ENCODE measurements around the gene NUP93.
A peak's percentile ranks its signal among the peaks of the same experiment; 100 is the strongest.

The NUP93 gene

DNA sequence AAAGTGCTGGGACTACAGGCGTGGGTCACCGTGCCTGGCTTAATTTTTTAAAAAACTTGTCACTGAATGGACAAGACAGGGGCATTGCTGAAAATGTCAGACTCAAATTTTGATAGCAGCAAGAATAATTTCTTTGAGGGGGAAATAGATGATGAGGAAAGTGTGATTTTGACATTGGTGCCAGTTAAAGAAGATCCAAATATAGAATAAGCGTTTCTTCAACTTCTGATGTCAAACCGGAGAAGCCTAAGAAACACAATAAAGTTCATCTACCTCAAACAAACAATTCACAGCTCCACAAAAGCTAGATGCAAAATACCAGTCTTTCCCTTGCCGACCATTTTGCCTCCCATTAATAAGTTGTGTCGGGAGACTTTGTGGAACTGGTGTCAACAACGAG lies 43.2 kb upstream of the NUP93 start:
- Histone ChIP-seq H3K9me3 (ENCODE audit: insufficient read depth, low read depth, low read length) (no peaks in the 10 kb centered on the region), H3K4me3 (ENCODE audit: low read length, poor library complexity, severe bottlenecking) (no peak overlapping the region), H3K79me2 (ENCODE audit: insufficient read depth, low read length) (peaks cover 5% of the 10 kb centered on the region; the same call in 1 of the 2 replicates), H4K20me1 (ENCODE audit: insufficient read depth, low read length, poor library complexity, severe bottlenecking) (no peaks in the 10 kb centered on the region), H3K36me3 (ENCODE audit: insufficient read depth, low read length) (no peaks in the 10 kb centered on the region), H3K4me1 (ENCODE audit: insufficient read depth, low read length, poor library complexity, severe bottlenecking) (peaks cover 10% of the 10 kb centered on the region), H2AFZ (ENCODE audit: low read length) (no peak overlapping the region), H3K4me2 (ENCODE audit: low read depth, low read length, poor library complexity, severe bottlenecking) (no peak overlapping the region), H3K27me3 (ENCODE audit: insufficient read depth, low read length, poor library complexity, severe bottlenecking) (no peaks in the 10 kb centered on the region), H3K9ac (ENCODE audit: low read depth, low read length, poor library complexity, severe bottlenecking) (no peak overlapping the region), H3K9me2 (replicated peaks; ENCODE audit: low read depth, low read length) (no peaks in the 10 kb centered on the region), H3F3A (ENCODE audit: low read depth) (no peaks in the 10 kb centered on the region)
- no peak for TF ChIP-seq CTCF (conservative IDR thresholded peaks at IDR 0.05; ENCODE audit: low read length)
- no peak for TF ChIP-seq EZH2phosphoT487 (IDR thresholded peaks at IDR 0.05; ENCODE audit: borderline replicate concordance)

GRCh38 chr16:56688762-56689161 lies 41.2 kb upstream of the NUP93 start:
- H3F3A ChIP-seq (ENCODE audit: low read depth), result no peaks in the 10 kb centered on the region
- H3K4me1 ChIP-seq (ENCODE audit: insufficient read depth, low read length, poor library complexity, severe bottlenecking), result no peaks in the 10 kb centered on the region
- TF ChIP-seq CTCF (conservative IDR thresholded peaks at IDR 0.05; ENCODE audit: low read length) (no peak; the same call in 1 of the 2 replicates), EZH2phosphoT487 (IDR thresholded peaks at IDR 0.05; ENCODE audit: borderline replicate concordance) (no peak)
- no peaks in the 10 kb centered on the region for H3K9me2 ChIP-seq (replicated peaks; ENCODE audit: low read depth, low read length)
- H4K20me1 ChIP-seq (ENCODE audit: insufficient read depth, low read length, poor library complexity, severe bottlenecking), result no peaks in the 10 kb centered on the region
- no peak overlapping the region for H3K4me2 ChIP-seq (ENCODE audit: low read depth, low read length, poor library complexity, severe bottlenecking)
- H3K9me3 ChIP-seq (ENCODE audit: insufficient read depth, low read depth, low read length), result no peaks in the 10 kb centered on the region
- no peaks in the 10 kb centered on the region for H3K27me3 ChIP-seq (ENCODE audit: insufficient read depth, low read length, poor library complexity, severe bottlenecking)
- H3K36me3 ChIP-seq (ENCODE audit: insufficient read depth, low read length), result no peaks in the 10 kb centered on the region
- H3K79me2 ChIP-seq (ENCODE audit: insufficient read depth, low read length), result no peaks in the 10 kb centered on the region
- H2AFZ ChIP-seq (ENCODE audit: low read length), result peak overlapping the region; percentile 17; the same call in 1 of the 2 replicates
- H3K4me3 ChIP-seq (ENCODE audit: low read length, poor library complexity, severe bottlenecking), result no peak overlapping the region
- H3K9ac ChIP-seq (ENCODE audit: low read depth, low read length, poor library complexity, severe bottlenecking), result no peak overlapping the region

DNA sequence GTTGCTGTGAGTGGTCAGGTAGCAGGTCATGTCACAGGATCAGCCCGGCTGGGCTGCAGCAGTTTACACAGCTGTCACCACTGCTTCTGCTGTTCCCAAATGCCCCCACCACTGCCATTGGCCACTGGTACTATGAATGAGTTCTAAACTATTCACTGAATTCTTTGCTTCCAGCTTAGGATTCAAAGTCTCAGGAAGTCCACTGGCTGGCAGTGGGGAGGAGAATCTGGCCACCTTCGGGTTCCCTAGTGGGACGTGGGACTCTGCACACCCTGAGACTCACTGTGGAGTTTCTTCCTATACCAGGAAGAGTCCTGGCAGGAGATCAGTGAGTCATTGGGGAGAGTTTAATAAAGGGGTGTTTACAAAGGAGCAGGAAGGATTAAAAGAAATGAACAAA lies 40.8 kb upstream of the NUP93 start:
- TF ChIP-seq CTCF (conservative IDR thresholded peaks at IDR 0.05; ENCODE audit: low read length), result no peak
- no peak for TF ChIP-seq EZH2phosphoT487 (IDR thresholded peaks at IDR 0.05; ENCODE audit: borderline replicate concordance)
- Histone ChIP-seq H3K4me1 (ENCODE audit: insufficient read depth, low read length, poor library complexity, severe bottlenecking) (no peaks in the 10 kb centered on the region), H3K9me2 (replicated peaks; ENCODE audit: low read depth, low read length) (no peaks in the 10 kb centered on the region), H3K9me3 (ENCODE audit: insufficient read depth, low read depth, low read length) (no peaks in the 10 kb centered on the region), H4K20me1 (ENCODE audit: insufficient read depth, low read length, poor library complexity, severe bottlenecking) (no peaks in the 10 kb centered on the region), H3K9ac (ENCODE audit: low read depth, low read length, poor library complexity, severe bottlenecking) (no peak overlapping the region), H3K4me3 (ENCODE audit: low read length, poor library complexity, severe bottlenecking) (no peak overlapping the region), H3K36me3 (ENCODE audit: insufficient read depth, low read length) (no peaks in the 10 kb centered on the region), H3K4me2 (ENCODE audit: low read depth, low read length, poor library complexity, severe bottlenecking) (no peak overlapping the region), H3K79me2 (ENCODE audit: insufficient read depth, low read length) (no peaks in the 10 kb centered on the region), H2AFZ (ENCODE audit: low read length) (peak overlapping the region; percentile 17; the same call in 1 of the 2 replicates), H3K27me3 (ENCODE audit: insufficient read depth, low read length, poor library complexity, severe bottlenecking) (no peaks in the 10 kb centered on the region), H3F3A (ENCODE audit: low read depth) (no peaks in the 10 kb centered on the region)

Data from Loucy (cell line).